B cell (primary cell): ENCODE results near the gene CAPN10. TPM values are rescaled to one million over a fixed set of nuclear protein-coding genes. Genes with fewer than 3 reads are reported as not detected.
A peak's percentile ranks its signal among the peaks of the same experiment; 100 is the strongest.

Experiments
- ATAC-seq: fragments of 200-7000 bp; cut with Tn5 transposase; one replicate; pipeline ENCODE4 v1.10.0; 2021; ENCODE audit warnings: low read depth, mild to moderate bottlenecking, moderate number of reproducible peaks, moderate library complexity
- CTCF ChIA-PET: fragments of 350-600 bp; sonication (Branson Sonifier 250); formaldehyde crosslinking; loops from one replicate; lab custom pipeline; 2021; ENCODE audit warnings: antibody characterized with exemption, inconsistent platforms; lab: Charles Lee
- POLR2A ChIA-PET: fragments of 350-600 bp; sonication (Branson Sonifier 250); formaldehyde crosslinking; loops from one replicate; lab custom pipeline; 2021; ENCODE audit warnings: antibody characterized with exemption; lab: Charles Lee
- DNase-seq: peaks from one replicate; pipeline ENCODE4 v3.0.0; 2013
- H2AFZ ChIP-seq: 2 replicates; pipeline ENCODE4 v1.6.1; 2012; ENCODE audit warnings: mild to moderate bottlenecking, low read depth, low read length; ENCODE audit not compliant: insufficient read depth, poor library complexity, severe bottlenecking
- H3K27ac ChIP-seq, 2 donors: 1 replicate in 1 of 2; 2 replicates in 1 of 2; pipeline ENCODE4 v1.5.1; 2012 to 2013; ENCODE audit warnings: low read length in 2 of 2, mild to moderate bottlenecking in 2 of 2, moderate library complexity in 1 of 2
- H3K27me3 ChIP-seq, 4 experiments: fragments of 200-600 bp in 1 of 4; sonication (generic) in 1 of 4; replicated peaks in 1 of 4; 1 replicate in 2 of 4; 2 replicates in 2 of 4; pipeline versions ENCODE4 v1.6.1 to v1.7.0; 2013 to 2016; ENCODE audit warnings: low read length in 3 of 4, mild to moderate bottlenecking in 2 of 4, mixed read lengths in 1 of 4, moderate library complexity in 1 of 4; ENCODE audit not compliant: insufficient read depth in 4 of 4, control insufficient read depth in 3 of 4; ENCODE audit errors: control extremely low read depth in 1 of 4
- H3K36me3 ChIP-seq, 2 experiments: replicated peaks in 1 of 2; 1 replicate in 1 of 2; 2 replicates in 1 of 2; pipeline versions ENCODE4 v1.6.1 to v1.7.1; 2013; ENCODE audit warnings: low read length in 1 of 2; ENCODE audit not compliant: insufficient read depth in 2 of 2, control insufficient read depth in 1 of 2; ENCODE audit errors: control extremely low read depth in 1 of 2, extremely low read depth in 1 of 2
- H3K4me1 ChIP-seq, 2 donors: fragments of 200-600 bp in 1 of 2; sonication (generic) in 1 of 2; 1 replicate in 1 of 2; 2 replicates in 1 of 2; pipeline versions ENCODE4 v1.5.1 to v1.6.1; 2013 to 2017; ENCODE audit warnings: low read length in 2 of 2; ENCODE audit not compliant: control insufficient read depth in 2 of 2, insufficient read depth in 2 of 2
- H3K4me2 ChIP-seq: replicated peaks from 2 replicates; pipeline ENCODE3; 2012; ENCODE audit warnings: mild to moderate bottlenecking, low read depth, low read length; ENCODE audit not compliant: poor library complexity, severe bottlenecking
- H3K4me3 ChIP-seq, 5 experiments: fragments of 200-600 bp in 1 of 5; sonication (generic) in 1 of 5; 1 replicate in 3 of 5; 2 replicates in 2 of 5; pipeline versions ENCODE4 v1.5.1 to v1.7.0; 2011 to 2016; ENCODE audit warnings: low read length in 4 of 5, mild to moderate bottlenecking in 4 of 5, low read depth in 2 of 5, control low read depth in 1 of 5, moderate library complexity in 1 of 5; ENCODE audit not compliant: insufficient read depth in 1 of 5; ENCODE audit errors: control extremely low read depth in 1 of 5, extremely low read depth in 1 of 5
- H3K79me2 ChIP-seq: fragments of 200-600 bp; sonication (generic); one replicate; pipeline ENCODE4 v1.6.0; 2016; ENCODE audit warnings: low read length; ENCODE audit not compliant: control insufficient read depth, insufficient read depth
- H3K9ac ChIP-seq: fragments of 200-600 bp; sonication (generic); 2 replicates; pipeline ENCODE4 v1.6.1; 2017; ENCODE audit warnings: mild to moderate bottlenecking, low read length, moderate library complexity
- H3K9me3 ChIP-seq, 3 donors: one replicate each; pipeline versions ENCODE4 v1.6.1 to v1.7.1; 2013; ENCODE audit warnings: low read length in 2 of 3; ENCODE audit not compliant: control insufficient read depth in 2 of 3, insufficient read depth in 1 of 3; ENCODE audit errors: control extremely low read depth in 1 of 3
- H4K20me1 ChIP-seq: 2 replicates; pipeline ENCODE4 v1.6.0; 2012; ENCODE audit warnings: mild to moderate bottlenecking, low read length; ENCODE audit not compliant: insufficient read depth, control insufficient read depth, poor library complexity, severe bottlenecking
- H3K27ac Mint-ChIP-seq: one replicate; pipeline ENCODE4 v1.8.0; 2021; ENCODE audit warnings: mixed read lengths
- H3K27me3 Mint-ChIP-seq: one replicate; pipeline ENCODE4 v1.8.0; 2021; ENCODE audit warnings: mixed read lengths
- H3K4me1 Mint-ChIP-seq: one replicate; pipeline ENCODE4 v1.8.0; 2021; ENCODE audit warnings: mixed read lengths
- H3K4me3 Mint-ChIP-seq: one replicate; pipeline ENCODE4 v1.8.0; 2021; ENCODE audit warnings: mixed read lengths
- H3K9me3 Mint-ChIP-seq: one replicate; pipeline ENCODE4 v1.8.0; 2022; ENCODE audit warnings: mixed read lengths; ENCODE audit not compliant: insufficient read depth
- CTCF ChIP-seq: fragments of 200-600 bp; IDR thresholded peaks from one replicate; pipeline ENCODE4 v1.8.0; 2022; ENCODE audit warnings: antibody characterized with exemption, mild to moderate bottlenecking
- EZH2 ChIP-seq: IDR thresholded peaks from 2 replicates; pipeline ENCODE4 v1.6.1; 2012; ENCODE audit warnings: borderline replicate concordance, low read depth, mild to moderate bottlenecking, moderate library complexity, low read length; ENCODE audit not compliant: insufficient read depth, poor library complexity, severe bottlenecking
- WGBS: methylation state at CpG from one replicate; pipeline ENCODE4 v1.1.5; 2013; ENCODE audit warnings: missing lambda C conversion rate; ENCODE audit not compliant: insufficient coverage; 5-methylcytosine and 5-hydroxymethylcytosine counted together
- intact Hi-C: fragments of 100-400 bp; cut with micrococcal nuclease; formaldehyde crosslinking; loops from one replicate; pipeline ENCODE4 v1.10.0; 2022
- polyA plus RNA-seq: library from polyadenylated mRNA; depleted of rRNA; stranded (reverse); fragments of >200 nt; gene quantifications from 2 replicates; pipeline ENCODE4 v1.2.3, GENCODE V29; 2012
- total RNA-seq, 2 donors: library from RNA; stranded (reverse); fragments of 120-200 nt in 1 of 2; gene quantifications; 1 replicate in 1 of 2; 2 replicates in 1 of 2; pipeline versions ENCODE4 v1.2.3 to v1.2.4, GENCODE V29; 2013 to 2022

CAPN10 gene
- total and polyA plus RNA-seq, 2 donors (not counting 1 experiment from before 2014, with no cell fraction given) = 73.4 to 92.1 TPM

- DNase-seq = peak; percentile 37
- no peaks in the 10 kb centered on the region for H4K20me1 ChIP-seq
- peak overlapping the region; percentile 29 for H3K9ac ChIP-seq
- H3K4me1 Mint-ChIP-seq = peaks cover 11% of the 10 kb centered on the region
- H3K4me3 ChIP-seq = peak overlapping the region in 1 of 5 experiments; percentile 35
- H3K36me3 ChIP-seq = no peaks in the 10 kb centered on the region
- H3K27me3 Mint-ChIP-seq = peaks cover 15% of the 10 kb centered on the region
- peaks cover 0 to 20% (median 6%) of the 10 kb centered on the region in 3 donors for H3K9me3 ChIP-seq
- no peak for ATAC-seq
- H3K4me1 ChIP-seq = peaks cover 41 to 48% of the 10 kb centered on the region in 2 donors
- H3K27ac ChIP-seq = no peak overlapping the region
- H3K79me2 ChIP-seq = no peaks in the 10 kb centered on the region
- intact Hi-C loops = no loop called here
- no peak overlapping the region for H2AFZ ChIP-seq
- peaks cover 0 to 10% (median 3%) of the 10 kb centered on the region in 4 experiments for H3K27me3 ChIP-seq
- peak overlapping the region; percentile 67 for H3K4me2 ChIP-seq
- 89% methylated on average over 1 of the region's 7 CpGs for WGBS
- no peaks in the 10 kb centered on the region for H3K9me3 Mint-ChIP-seq
- no peak overlapping the region for H3K27ac Mint-ChIP-seq
- no peak overlapping the region for H3K4me3 Mint-ChIP-seq
- ChIA-PET POLR2A (no interaction called here), CTCF (no interaction called here)
- TF ChIP-seq EZH2 (no peak), CTCF (no peak)
Observed at GRCh38 chr2:240620859-240621258, 34.3 kb downstream of the CAPN10 start.

- CTCF ChIA-PET = no interaction called here
- intact Hi-C loops = no loop called here
- TF ChIP-seq EZH2 (no peak), CTCF (no peak)
- H3K27me3 Mint-ChIP-seq = peaks cover 15% of the 10 kb centered on the region
- ATAC-seq (no peak), DNase-seq (no peak)
- Histone ChIP-seq H2AFZ (no peak overlapping the region), H3K9me3 (peaks cover 0 to 8% (median 3%) of the 10 kb centered on the region in 3 donors), H3K27me3 (peaks cover 0 to 10% (median 3%) of the 10 kb centered on the region in 4 experiments), H3K36me3 (no peaks in the 10 kb centered on the region), H3K27ac (peak overlapping the region in 1 of 2 donors; percentile 34), H3K79me2 (no peaks in the 10 kb centered on the region), H3K4me3 (peak overlapping the region in 1 of 5 experiments; percentile 35), H4K20me1 (no peaks in the 10 kb centered on the region), H3K9ac (peak overlapping the region; percentile 53), H3K4me2 (peak overlapping the region; percentile 67), H3K4me1 (peaks cover 41 to 48% of the 10 kb centered on the region in 2 donors)
- no peak overlapping the region for H3K4me3 Mint-ChIP-seq
- H3K4me1 Mint-ChIP-seq = peaks cover 11% of the 10 kb centered on the region
- no peak overlapping the region for H3K27ac Mint-ChIP-seq
- WGBS = 88% methylated on average over 8 of the region's 9 CpGs
- POLR2A ChIA-PET = no interaction called here
- no peaks in the 10 kb centered on the region for H3K9me3 Mint-ChIP-seq
Observed at GRCh38 chr2:240622060-240622411, 35.5 kb downstream of the CAPN10 start.
